Transverse colon (tissue), 3 donors: Measurements from ENCODE around the gene DDX51.

Experiments
- EP300 ChIP-seq: sonication (generic); formaldehyde crosslinking; IDR thresholded peaks from one replicate; pipeline ENCODE4 v1.6.1; 2017; ENCODE audit warnings: antibody characterized with exemption, low read depth
- POLR2A ChIP-seq: fragments of 450-650 bp; IDR thresholded peaks from one replicate; pipeline ENCODE4 v1.6.1; 2016; ENCODE audit warnings: antibody characterized with exemption, mild to moderate bottlenecking, moderate library complexity
- TF ChIP-seq, protein P1 (sequence below), 5 experiments: fragments of 200-600 bp in 3 of 5; fragments of 450-650 bp in 2 of 5; sonication (generic) in 3 of 5; IDR thresholded peaks; 1 replicate in 2 of 5; 2 replicates in 3 of 5; pipeline ENCODE4 v1.5.1; 2016 to 2017; ENCODE audit warnings: antibody characterized with exemption in 5 of 5, inconsistent platforms in 3 of 5, mild to moderate bottlenecking in 2 of 5, moderate library complexity in 1 of 5

DNA sequence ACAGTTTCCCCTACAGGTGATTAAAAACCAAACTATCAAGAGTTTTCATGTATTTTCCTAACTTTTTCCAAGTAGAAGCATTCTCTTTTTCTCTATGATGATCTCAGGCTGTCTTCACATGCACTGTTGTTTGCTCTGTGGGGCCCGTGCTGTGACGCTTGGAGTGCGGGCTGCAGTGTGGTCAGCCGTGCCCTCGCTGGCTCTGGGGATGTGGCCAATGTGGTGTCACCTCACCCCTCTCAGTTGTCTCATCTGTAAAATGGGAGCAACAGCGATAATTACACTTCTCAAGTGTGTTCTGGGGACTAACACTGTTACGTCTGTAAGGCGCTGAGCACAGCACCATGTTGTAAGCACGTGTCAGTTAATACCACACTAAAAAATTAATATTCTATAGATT lies 28.6 kb downstream of the DDX51 start:
- TF ChIP-seq POLR2A (no peak), EP300 (no peak)
- TF ChIP-seq, protein P1, sequence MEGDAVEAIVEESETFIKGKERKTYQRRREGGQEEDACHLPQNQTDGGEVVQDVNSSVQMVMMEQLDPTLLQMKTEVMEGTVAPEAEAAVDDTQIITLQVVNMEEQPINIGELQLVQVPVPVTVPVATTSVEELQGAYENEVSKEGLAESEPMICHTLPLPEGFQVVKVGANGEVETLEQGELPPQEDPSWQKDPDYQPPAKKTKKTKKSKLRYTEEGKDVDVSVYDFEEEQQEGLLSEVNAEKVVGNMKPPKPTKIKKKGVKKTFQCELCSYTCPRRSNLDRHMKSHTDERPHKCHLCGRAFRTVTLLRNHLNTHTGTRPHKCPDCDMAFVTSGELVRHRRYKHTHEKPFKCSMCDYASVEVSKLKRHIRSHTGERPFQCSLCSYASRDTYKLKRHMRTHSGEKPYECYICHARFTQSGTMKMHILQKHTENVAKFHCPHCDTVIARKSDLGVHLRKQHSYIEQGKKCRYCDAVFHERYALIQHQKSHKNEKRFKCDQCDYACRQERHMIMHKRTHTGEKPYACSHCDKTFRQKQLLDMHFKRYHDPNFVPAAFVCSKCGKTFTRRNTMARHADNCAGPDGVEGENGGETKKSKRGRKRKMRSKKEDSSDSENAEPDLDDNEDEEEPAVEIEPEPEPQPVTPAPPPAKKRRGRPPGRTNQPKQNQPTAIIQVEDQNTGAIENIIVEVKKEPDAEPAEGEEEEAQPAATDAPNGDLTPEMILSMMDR (IDR thresholded peaks at IDR 0.05): no peak
